ENCODE results near the gene NLN. TPM values are rescaled to one million over a fixed set of nuclear protein-coding genes. Genes with fewer than 3 reads are reported as not detected.
A peak's percentile ranks its signal among the peaks of the same experiment; 100 is the strongest.

The NLN gene
- total RNA-seq, 1 donor from 2014 or later: 94.3 TPM

DNA sequence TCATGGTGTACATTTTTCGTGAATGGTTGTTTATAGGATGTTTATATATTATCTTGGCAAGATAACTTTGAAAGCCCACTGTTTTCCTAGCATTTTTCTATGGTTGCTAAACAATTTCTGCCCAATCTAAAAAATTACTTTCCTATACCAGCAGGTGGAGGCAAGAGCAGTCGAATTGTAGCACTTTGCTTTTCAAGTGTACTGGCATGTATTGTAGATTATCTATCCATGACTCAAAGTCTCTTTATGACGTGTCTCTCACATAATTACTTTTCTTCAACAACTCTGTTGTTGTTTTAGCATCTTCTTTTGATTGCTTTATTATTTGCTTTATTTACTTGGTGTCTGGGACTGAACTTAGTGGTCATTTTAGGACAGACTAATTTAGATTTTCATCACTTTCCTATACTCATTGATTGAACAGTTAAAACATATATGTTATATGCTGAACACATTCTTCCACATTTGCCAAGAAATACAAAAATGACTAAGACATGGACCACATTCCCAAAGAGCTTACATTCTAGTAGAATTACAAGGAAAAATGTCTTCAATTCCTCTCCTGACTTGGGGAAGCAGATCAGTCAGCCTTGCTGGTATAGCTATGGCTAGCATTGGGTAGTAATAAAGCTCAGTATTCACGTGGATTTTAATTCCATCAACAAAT, 20.7 kb downstream of the NLN start:
- Histone ChIP-seq H3K4me1 (no peaks in the 10 kb centered on the region), H3F3A (ENCODE audit: low read depth) (no peaks in the 10 kb centered on the region), H3K9me3 (ENCODE audit: low read depth) (no peaks in the 10 kb centered on the region), H3K4me3 (no peak overlapping the region), H3K9ac (no peak overlapping the region), H2AFZ (replicated peaks) (no peak overlapping the region), H3K79me2 (ENCODE audit: low read depth) (peaks cover 100% of the 10 kb centered on the region), H4K20me1 (ENCODE audit: low read depth) (peaks cover 26% of the 10 kb centered on the region), H3K36me3 (peaks cover 6% of the 10 kb centered on the region), H3K27ac (no peak overlapping the region), H3K4me2 (no peak overlapping the region), H3K27me3 (no peaks in the 10 kb centered on the region)
- Mint-ChIP-seq H3K9me3 (peaks cover 7% of the 10 kb centered on the region), H3K27me3 (ENCODE audit: insufficient read depth, low read depth) (no peaks in the 10 kb centered on the region), H3K36me3 (peaks cover 13% of the 10 kb centered on the region), H3K4me3 (no peak overlapping the region), H3K27ac (no peak overlapping the region), H3K4me1 (no peaks in the 10 kb centered on the region)
- peak; percentile 48 for DNase-seq (ENCODE audit: low spot score)
- TF ChIP-seq EZH2 (IDR thresholded peaks at IDR 0.05): no peak
- TF ChIP-seq, protein P1, sequence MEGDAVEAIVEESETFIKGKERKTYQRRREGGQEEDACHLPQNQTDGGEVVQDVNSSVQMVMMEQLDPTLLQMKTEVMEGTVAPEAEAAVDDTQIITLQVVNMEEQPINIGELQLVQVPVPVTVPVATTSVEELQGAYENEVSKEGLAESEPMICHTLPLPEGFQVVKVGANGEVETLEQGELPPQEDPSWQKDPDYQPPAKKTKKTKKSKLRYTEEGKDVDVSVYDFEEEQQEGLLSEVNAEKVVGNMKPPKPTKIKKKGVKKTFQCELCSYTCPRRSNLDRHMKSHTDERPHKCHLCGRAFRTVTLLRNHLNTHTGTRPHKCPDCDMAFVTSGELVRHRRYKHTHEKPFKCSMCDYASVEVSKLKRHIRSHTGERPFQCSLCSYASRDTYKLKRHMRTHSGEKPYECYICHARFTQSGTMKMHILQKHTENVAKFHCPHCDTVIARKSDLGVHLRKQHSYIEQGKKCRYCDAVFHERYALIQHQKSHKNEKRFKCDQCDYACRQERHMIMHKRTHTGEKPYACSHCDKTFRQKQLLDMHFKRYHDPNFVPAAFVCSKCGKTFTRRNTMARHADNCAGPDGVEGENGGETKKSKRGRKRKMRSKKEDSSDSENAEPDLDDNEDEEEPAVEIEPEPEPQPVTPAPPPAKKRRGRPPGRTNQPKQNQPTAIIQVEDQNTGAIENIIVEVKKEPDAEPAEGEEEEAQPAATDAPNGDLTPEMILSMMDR (IDR thresholded peaks at IDR 0.05): peak; percentile 58

DNA sequence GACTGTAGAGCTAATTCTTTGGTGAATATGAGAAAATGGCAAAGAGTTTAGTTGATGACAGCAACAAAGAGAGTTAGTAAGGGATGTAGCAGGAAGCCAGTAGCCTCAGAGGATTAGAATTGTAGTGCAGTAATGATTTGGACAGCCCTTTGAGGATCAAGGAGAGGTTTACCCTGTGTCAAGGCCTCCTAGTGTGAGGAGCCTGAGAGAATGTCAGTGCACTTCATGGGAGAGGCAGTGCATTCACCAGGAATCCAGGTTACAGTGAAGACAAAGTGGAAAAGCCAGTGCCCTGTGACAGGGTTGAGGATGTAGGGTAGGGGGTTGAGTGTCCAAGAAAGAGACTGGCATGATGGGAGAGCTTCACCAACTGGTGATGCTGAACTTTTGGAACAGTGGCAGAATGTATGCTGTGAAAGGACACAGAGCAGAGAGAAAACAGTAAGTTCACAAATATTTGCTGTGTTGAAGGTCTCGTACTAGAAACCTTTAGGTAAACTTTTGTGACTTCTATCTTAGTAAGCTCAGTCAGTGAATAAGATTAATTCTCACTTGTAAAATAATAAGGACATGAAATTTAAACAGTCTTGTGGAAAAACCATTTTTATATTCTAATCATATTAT, 27.3 kb downstream of the NLN start:
- Mint-ChIP-seq H3K4me3 (no peak overlapping the region), H3K9me3 (peaks cover 10% of the 10 kb centered on the region), H3K36me3 (peaks cover 12% of the 10 kb centered on the region), H3K4me1 (no peaks in the 10 kb centered on the region), H3K27ac (peak overlapping the region; percentile 3), H3K27me3 (ENCODE audit: insufficient read depth, low read depth) (no peaks in the 10 kb centered on the region)
- Histone ChIP-seq H3K36me3 (no peaks in the 10 kb centered on the region), H4K20me1 (ENCODE audit: low read depth) (peaks cover 16% of the 10 kb centered on the region), H3K4me1 (no peaks in the 10 kb centered on the region), H3K27ac (no peak overlapping the region), H3K27me3 (no peaks in the 10 kb centered on the region), H3K9me3 (ENCODE audit: low read depth) (no peaks in the 10 kb centered on the region), H3K79me2 (ENCODE audit: low read depth) (peaks cover 98% of the 10 kb centered on the region), H2AFZ (replicated peaks) (no peak overlapping the region), H3K4me3 (no peak overlapping the region), H3K4me2 (no peak overlapping the region), H3K9ac (no peak overlapping the region), H3F3A (ENCODE audit: low read depth) (no peaks in the 10 kb centered on the region)
- DNase-seq (ENCODE audit: low spot score): no peak
- TF ChIP-seq EZH2 (IDR thresholded peaks at IDR 0.05) (no peak), EZH2phosphoT487 (IDR thresholded peaks at IDR 0.05) (no peak)
- TF ChIP-seq, protein P1 (IDR thresholded peaks at IDR 0.05): no peak

DNA sequence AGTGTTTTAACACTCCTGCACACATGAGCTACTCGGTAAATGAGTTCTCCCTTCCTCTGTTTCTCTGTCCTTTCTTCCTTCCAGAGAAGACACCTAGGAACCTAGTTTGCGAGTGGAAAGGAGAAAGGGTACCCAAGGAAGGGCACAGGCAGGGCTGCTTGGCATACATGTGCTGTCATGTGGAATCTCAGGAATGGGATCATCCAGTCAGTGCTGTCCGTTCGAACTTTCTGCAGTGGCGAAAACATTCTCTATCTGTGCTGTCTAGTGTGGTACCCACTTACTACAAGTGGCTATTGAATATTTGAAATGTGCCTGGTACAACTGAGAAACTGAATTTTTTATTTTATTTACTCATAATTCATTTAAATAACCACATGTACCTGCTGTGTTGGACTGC, 28.0 kb downstream of the NLN start:
- no peak overlapping the region for H3K4me3 Mint-ChIP-seq
- Histone ChIP-seq H3K9ac (no peak overlapping the region), H3K27me3 (no peaks in the 10 kb centered on the region), H3F3A (ENCODE audit: low read depth) (no peaks in the 10 kb centered on the region), H3K4me1 (no peaks in the 10 kb centered on the region), H3K9me3 (ENCODE audit: low read depth) (no peaks in the 10 kb centered on the region), H3K4me2 (no peak overlapping the region), H3K79me2 (ENCODE audit: low read depth) (peaks cover 98% of the 10 kb centered on the region), H3K36me3 (no peaks in the 10 kb centered on the region), H2AFZ (replicated peaks) (no peak overlapping the region), H3K27ac (no peak overlapping the region), H3K4me3 (no peak overlapping the region), H4K20me1 (ENCODE audit: low read depth) (peaks cover 22% of the 10 kb centered on the region)
- no peak overlapping the region for H3K27ac Mint-ChIP-seq
- peaks cover 12% of the 10 kb centered on the region for H3K36me3 Mint-ChIP-seq
- DNase-seq (ENCODE audit: low spot score): no peak
- no peaks in the 10 kb centered on the region for H3K27me3 Mint-ChIP-seq (ENCODE audit: insufficient read depth, low read depth)
- TF ChIP-seq EZH2 (IDR thresholded peaks at IDR 0.05): no peak
- TF ChIP-seq, protein P1 (IDR thresholded peaks at IDR 0.05): no peak
- TF ChIP-seq EZH2phosphoT487 (IDR thresholded peaks at IDR 0.05): no peak
- H3K4me1 Mint-ChIP-seq: no peaks in the 10 kb centered on the region
- peaks cover 10% of the 10 kb centered on the region for H3K9me3 Mint-ChIP-seq

All from neural progenitor cell (in vitro differentiated cells).